ENCODE measurements around the gene ERG.

ERG gene

GRCh38 chr21:38498057-38498833, at the start of gene ERG:
Gene ERG, minus strand, starts transcription at chr21:38498477. Its CDS starts 97 bp downstream, at chr21:38498380.
- DNase-seq (ENCODE audit: low read depth, low spot score): no peak

GRCh38 chr21:38544661-38545060, 46.4 kb upstream of the ERG start:
- DNase-seq (ENCODE audit: low read depth, low spot score): no peak

- no peak for DNase-seq (ENCODE audit: low read depth, low spot score)
These were observed 44.0 kb upstream of the ERG start for GRCh38 chr21:38542263-38542662.

GRCh38 chr21:38538353-38538752, 40.1 kb upstream of the ERG start:
- DNase-seq (ENCODE audit: low read depth, low spot score): no peak

GRCh38 chr21:38534591-38534990, 36.3 kb upstream of the ERG start:
- DNase-seq (ENCODE audit: low read depth, low spot score): no peak

GRCh38 chr21:38533887-38534286, 35.6 kb upstream of the ERG start:
- DNase-seq (ENCODE audit: low read depth, low spot score): no peak

- DNase-seq (ENCODE audit: low read depth, low spot score): no peak
These were observed 33.3 kb upstream of the ERG start for GRCh38 chr21:38531591-38531990.

- no peak for DNase-seq (ENCODE audit: low read depth, low spot score)
These were observed 32.8 kb upstream of the ERG start for GRCh38 chr21:38531039-38531541.

GRCh38 chr21:38527737-38528136, 29.5 kb upstream of the ERG start:
- DNase-seq (ENCODE audit: low read depth, low spot score): no peak

- DNase-seq (ENCODE audit: low read depth, low spot score): no peak
These were observed 27.2 kb upstream of the ERG start for GRCh38 chr21:38525454-38525853.

GRCh38 chr21:38524168-38525153, 26.2 kb upstream of the ERG start:
- no peak for DNase-seq (ENCODE audit: low read depth, low spot score)

GRCh38 chr21:38520511-38520910, 22.2 kb upstream of the ERG start:
- DNase-seq (ENCODE audit: low read depth, low spot score): no peak

GRCh38 chr21:38511662-38512243, 13.5 kb upstream of the ERG start:
- no peak for DNase-seq (ENCODE audit: low read depth, low spot score)

- no peak for DNase-seq (ENCODE audit: low read depth, low spot score)
These were observed 12.9 kb upstream of the ERG start for GRCh38 chr21:38511198-38511597.

GRCh38 chr21:38507374-38507942, 9.2 kb upstream of the ERG start:
- DNase-seq (ENCODE audit: low read depth, low spot score): no peak

- no peak for DNase-seq (ENCODE audit: low read depth, low spot score)
These were observed 8.5 kb upstream of the ERG start for GRCh38 chr21:38506661-38507281.

- DNase-seq (ENCODE audit: low read depth, low spot score): no peak
These were observed 7.6 kb upstream of the ERG start for GRCh38 chr21:38505654-38506523.

GRCh38 chr21:38504066-38504465, 5.8 kb upstream of the ERG start:
- no peak for DNase-seq (ENCODE audit: low read depth, low spot score)

- DNase-seq (ENCODE audit: low read depth, low spot score): no peak
These were observed 5.3 kb upstream of the ERG start for GRCh38 chr21:38503583-38503982.

GRCh38 chr21:38500073-38500472, 1.8 kb upstream of the ERG start:
- DNase-seq (ENCODE audit: low read depth, low spot score): no peak
